Omental fat pad (tissue), 4 donors: ENCODE data around the gene TH. TPM values are rescaled to one million over a fixed set of nuclear protein-coding genes. Genes with fewer than 3 reads are reported as not detected.

Experiments
- ATAC-seq: fragments of 150-250 bp; one replicate; pipeline ENCODE4 v1.9.1; 2016; ENCODE audit warnings: mild to moderate bottlenecking, moderate library complexity; ENCODE audit not compliant: low FRiP score
- DNase-seq: peaks from one replicate; pipeline ENCODE4 v3.0.0-alpha.2; 2019; ENCODE audit warnings: low spot score
- CTCF ChIP-seq, 3 donors: fragments of 450-650 bp; IDR thresholded peaks; one replicate each; pipeline ENCODE4 v1.5.1; 2016 to 2017; ENCODE audit warnings: antibody characterized with exemption in 3 of 3, mild to moderate bottlenecking in 3 of 3, moderate library complexity in 2 of 3
- small RNA-seq: library from RNA; depleted of rRNA; stranded (forward); fragments of <200 nt; gene quantifications from one replicate; pipeline ENCODE3, GENCODE V24; 2016
- total RNA-seq, 4 donors: library from RNA; depleted of rRNA; stranded (reverse); fragments of >200 nt; gene quantifications; one replicate each; pipeline ENCODE4 v1.1.0, GENCODE V29; 2016

TH gene
- total RNA-seq, 4 donors from 2014 or later = not detected

GRCh38 chr11:2121227-2122130 is 50.1 kb downstream of the TH start:
- no peak for ATAC-seq
- TF ChIP-seq CTCF (IDR thresholded peaks at IDR 0.05) = no peak
- no peak for DNase-seq

GRCh38 chr11:2120359-2121100 is 51.1 kb downstream of the TH start:
- no peak for TF ChIP-seq CTCF (IDR thresholded peaks at IDR 0.05)
- DNase-seq (no peak), ATAC-seq (no peak)

GRCh38 chr11:2118677-2119076 is 52.9 kb downstream of the TH start:
- DNase-seq (no peak), ATAC-seq (no peak)
- TF ChIP-seq CTCF (IDR thresholded peaks at IDR 0.05) = no peak

GRCh38 chr11:2116680-2117079 is 54.9 kb downstream of the TH start:
- no peak for DNase-seq
- ATAC-seq = no peak
- no peak for TF ChIP-seq CTCF (IDR thresholded peaks at IDR 0.05)

GRCh38 chr11:2115308-2115707 is 56.3 kb downstream of the TH start:
- ATAC-seq (no peak), DNase-seq (no peak)
- TF ChIP-seq CTCF (IDR thresholded peaks at IDR 0.05) = no peak

GRCh38 chr11:2114430-2115241 is 57.0 kb downstream of the TH start:
- no peak for DNase-seq
- ATAC-seq = no peak
- no peak for TF ChIP-seq CTCF (IDR thresholded peaks at IDR 0.05)

Small RNAs within 50 kb of the gene (small RNA-seq; reads per million reads assigned to genes)
- gene MIR4686 (not detected), gene MIR483 (0.64 reads per million)

Other genes starting within 250 kb of the TH start
- gene MRPL23, start 224.5 kb downstream of the TH start, total RNA-seq = 100 to 1,000 TPM in 3 of 4 donors, 10 to 100 TPM in 1; 82.3 to 114 (median 111) TPM
- gene H19, start 174.0 kb downstream of the TH start, total RNA-seq = 1,000 to 10,000 TPM in 1 of 4 donors, 100 to 1,000 TPM in 3; 386 to 1,140 (median 511) TPM
- 10 to 100 TPM; 44.6 to 69.4 (median 52.3) TPM for gene IGF2, start 32.4 kb downstream of the TH start, total RNA-seq
- gene INS, start 10.6 kb downstream of the TH start, total RNA-seq = not detected
- gene ASCL2, start 98.8 kb upstream of the TH start, total RNA-seq = 1 to 10 TPM in 1 of 4 donors, under 1 TPM in 1, not detected in 2; 0.24 to 2.6 TPM
- 1 to 10 TPM; 1.1 to 2.8 (median 1.2) TPM for gene C11orf21, start 130.1 kb upstream of the TH start, total RNA-seq
- 1 to 10 TPM in 3 of 4 donors, under 1 TPM in 1; 0.19 to 6.4 (median 2.7) TPM for gene TSPAN32, start 130.2 kb upstream of the TH start, total RNA-seq
- gene CD81, start 205.5 kb upstream of the TH start, total RNA-seq = 100 to 1,000 TPM; 540 to 765 (median 577) TPM
- gene TSSC4, start 228.9 kb upstream of the TH start, total RNA-seq = 10 to 100 TPM; 29.9 to 59.7 (median 33.5) TPM